SKM-1 treated with dmso at 0.1 percent for 144 hours (cell line): ENCODE results near the gene ENPP1.
"Not testable (repeated sequence)": the region's sequence is repeated elsewhere in the genome, so short reads cannot be mapped to it uniquely, and the experiment has no call there.

Source experiments
- DNase-seq: peaks from one replicate; lab custom pipeline; 2025; ENCODE audit not compliant: unreplicated experiment; lab: John Stamatoyannopoulos, UW

Gene ENPP1

GRCh38 chr6:131914234-131914633 is 106.4 kb downstream of the ENPP1 start:
- no peak for DNase-seq

GRCh38 chr6:131914967-131915751 is 107.3 kb downstream of the ENPP1 start:
- DNase-seq: peak; percentile 33

GRCh38 chr6:131916091-131916796 is 108.4 kb downstream of the ENPP1 start:
- not testable (repeated sequence) for DNase-seq

GRCh38 chr6:131916847-131917246 is 109.0 kb downstream of the ENPP1 start:
- no peak for DNase-seq

GRCh38 chr6:131917318-131917717 is 109.5 kb downstream of the ENPP1 start:
- DNase-seq: no peak

- no peak for DNase-seq
Observed at GRCh38 chr6:131917763-131918649, 110.2 kb downstream of the ENPP1 start.

- no peak for DNase-seq
Observed at GRCh38 chr6:131918650-131919355, 111.0 kb downstream of the ENPP1 start.

- DNase-seq: no peak
Observed at GRCh38 chr6:131920656-131921055, 112.8 kb downstream of the ENPP1 start.

GRCh38 chr6:131923356-131923755 is 115.5 kb downstream of the ENPP1 start:
- DNase-seq: peak; percentile 34

GRCh38 chr6:131924881-131925474 is 117.2 kb downstream of the ENPP1 start:
- peak; percentile 11 for DNase-seq

- no peak for DNase-seq
Observed at GRCh38 chr6:131929264-131929663, 121.4 kb downstream of the ENPP1 start.

- no peak for DNase-seq
Observed at GRCh38 chr6:131929976-131930375, 122.2 kb downstream of the ENPP1 start.

GRCh38 chr6:131931063-131931750 is 123.4 kb downstream of the ENPP1 start:
- no peak for DNase-seq

- DNase-seq: peak; percentile 33
Observed at GRCh38 chr6:131936156-131936555, 128.3 kb downstream of the ENPP1 start.

GRCh38 chr6:131937226-131937625 is 129.4 kb downstream of the ENPP1 start:
- DNase-seq: no peak

GRCh38 chr6:131937703-131938631 is 130.1 kb downstream of the ENPP1 start:
- no peak for DNase-seq
